HG03439 (cell line): ENCODE results near the gene CBL.
"Not testable (repeated sequence)": the region's sequence is repeated elsewhere in the genome, so short reads cannot be mapped to it uniquely, and the experiment has no call there.

Experiments used
- ATAC-seq: cut with Tn5 transposase; IDR thresholded peaks from one replicate; pipeline ENCODE4 v1.9.1; 2021; ENCODE audit warnings: mild to moderate bottlenecking, moderate library complexity; ENCODE audit not compliant: unreplicated experiment

Gene CBL

DNA sequence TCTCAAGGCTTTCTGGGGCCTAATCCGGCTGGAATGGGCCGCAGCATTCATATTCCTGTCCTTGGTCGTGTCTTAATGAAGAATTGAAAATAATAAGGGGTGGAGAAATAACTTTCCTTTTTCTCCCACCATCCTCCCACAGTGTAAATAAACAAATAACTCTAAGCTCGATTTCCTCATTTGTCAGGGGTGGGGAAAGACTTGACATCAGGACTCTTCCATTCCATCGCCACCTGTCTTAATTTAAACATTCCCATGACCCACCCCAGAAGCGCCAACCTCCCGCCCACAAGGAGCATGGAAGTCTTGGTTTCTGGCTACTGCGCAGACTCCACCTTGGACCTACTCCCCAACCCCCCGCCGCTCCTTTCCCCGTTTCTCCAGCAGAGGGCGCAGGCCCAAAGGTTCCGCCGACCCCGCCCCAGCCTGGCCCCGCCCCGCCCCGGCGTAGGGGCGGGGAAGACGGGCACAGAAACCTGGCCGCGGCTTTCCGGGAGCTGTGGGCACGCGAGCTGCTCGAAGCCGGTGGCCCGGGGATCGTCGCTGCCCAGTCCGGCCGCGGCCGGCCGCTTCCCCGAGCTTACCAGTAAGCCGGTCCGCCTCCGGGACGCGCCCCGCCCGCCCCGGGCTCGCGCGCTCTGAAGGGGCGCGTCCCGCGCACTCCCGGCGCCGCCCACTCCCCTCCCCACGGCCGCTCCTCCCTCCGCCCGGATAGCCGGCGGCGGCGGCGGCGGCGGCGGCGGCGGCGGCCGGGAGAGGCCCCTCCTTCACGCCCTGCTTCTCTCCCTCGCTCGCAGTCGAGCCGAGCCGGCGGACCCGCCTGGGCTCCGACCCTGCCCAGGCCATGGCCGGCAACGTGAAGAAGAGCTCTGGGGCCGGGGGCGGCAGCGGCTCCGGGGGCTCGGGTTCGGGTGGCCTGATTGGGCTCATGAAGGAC, at the start of gene CBL:
Gene CBL, plus strand, starts transcription at position 766 of the 937 bp plus-strand sequence. Its CDS starts 79 bp downstream, at position 845.
- peak; percentile 85 for ATAC-seq

DNA sequence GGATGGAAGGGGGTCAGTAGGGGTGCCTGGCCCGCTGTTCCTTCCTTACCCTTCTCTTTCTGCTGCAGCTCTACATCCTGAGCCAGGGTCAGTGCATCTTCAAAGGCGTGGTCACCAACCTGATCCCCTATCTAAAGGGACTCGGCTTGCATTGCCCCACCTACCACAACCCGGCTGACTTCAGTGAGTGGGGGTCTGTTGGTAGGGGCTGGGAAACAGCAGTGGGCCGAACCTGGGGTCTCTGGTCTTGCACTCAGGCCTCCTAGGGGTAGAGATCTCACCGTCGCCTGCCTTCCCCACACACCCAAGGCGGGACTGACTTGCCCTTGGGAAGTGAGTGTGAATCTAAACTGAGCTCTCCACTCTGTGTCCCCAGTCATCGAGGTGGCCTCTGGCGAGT, 49.6 kb upstream of the CBL start:
- ATAC-seq = no peak

DNA sequence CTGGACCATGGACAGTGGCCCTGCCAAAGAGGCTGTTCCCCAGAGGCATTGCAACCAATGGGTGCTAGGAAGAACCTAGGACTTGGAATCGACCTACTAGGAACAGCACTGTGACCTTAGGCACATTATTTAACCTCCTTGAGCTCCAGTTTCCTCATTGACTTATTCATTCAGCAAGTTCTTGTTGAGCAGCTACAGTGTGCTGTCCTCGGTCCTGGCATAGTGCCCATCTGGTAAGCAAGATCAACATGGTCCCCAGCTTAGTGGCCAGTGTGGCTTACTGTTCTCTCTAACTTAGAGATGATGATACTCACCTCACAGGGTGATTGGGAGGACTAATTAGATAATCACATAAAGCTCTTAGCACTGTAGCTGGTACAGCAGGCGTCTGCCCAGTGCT, 49.1 kb upstream of the CBL start:
- ATAC-seq = no peak

DNA sequence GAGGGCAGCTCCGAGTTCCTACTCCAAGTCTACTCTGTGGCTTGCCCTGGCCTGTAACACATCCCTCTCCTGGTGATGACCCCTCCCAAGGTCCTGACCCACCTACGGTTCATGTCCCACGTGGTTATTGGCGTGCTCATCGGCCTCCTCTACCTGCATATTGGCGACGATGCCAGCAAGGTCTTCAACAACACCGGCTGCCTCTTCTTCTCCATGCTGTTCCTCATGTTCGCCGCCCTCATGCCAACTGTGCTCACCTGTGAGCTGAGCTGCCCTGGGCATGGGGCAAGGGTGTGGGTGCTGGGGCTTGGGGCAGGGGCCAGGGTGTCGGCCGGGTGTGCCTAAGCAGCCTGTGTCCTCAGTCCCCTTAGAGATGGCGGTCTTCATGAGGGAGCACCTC, 47.7 kb upstream of the CBL start:
- ATAC-seq = no peak

DNA sequence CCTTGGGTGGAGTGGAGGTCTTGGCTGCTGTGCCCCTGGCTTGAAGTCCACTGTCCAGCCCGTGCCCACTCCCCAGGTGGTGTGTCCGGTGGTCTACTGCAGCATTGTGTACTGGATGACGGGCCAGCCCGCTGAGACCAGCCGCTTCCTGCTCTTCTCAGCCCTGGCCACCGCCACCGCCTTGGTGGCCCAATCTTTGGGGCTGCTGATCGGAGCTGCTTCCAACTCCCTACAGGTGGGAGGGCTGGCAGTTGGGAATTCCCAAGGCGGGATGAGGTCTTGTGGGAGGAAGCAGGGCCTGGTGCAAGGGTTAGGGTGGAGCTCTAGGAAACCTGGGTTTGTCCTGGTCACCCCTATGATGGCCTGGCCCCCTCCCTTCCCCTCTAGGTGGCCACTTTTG, 46.0 kb upstream of the CBL start:
- ATAC-seq = no peak

DNA sequence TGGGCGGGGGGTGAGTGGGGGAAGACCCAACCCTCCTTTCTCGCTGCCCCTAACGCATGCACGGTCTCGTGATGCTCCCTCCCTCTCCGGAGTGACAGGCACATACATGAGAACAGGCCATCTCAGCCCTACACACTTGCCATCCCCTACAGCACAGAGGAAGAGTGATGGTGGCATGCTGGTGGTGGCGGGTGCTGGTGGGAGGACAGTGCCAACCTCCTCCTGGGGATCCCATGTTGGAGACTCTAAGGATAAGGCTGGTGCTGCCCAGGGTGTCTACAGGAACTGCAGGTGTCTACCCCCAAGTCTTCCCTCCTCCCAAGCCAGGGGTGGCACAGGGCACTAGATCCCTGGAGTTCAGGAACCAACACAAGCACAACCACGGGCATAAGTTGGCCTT, 44.3 kb upstream of the CBL start:
- ATAC-seq = no peak

DNA sequence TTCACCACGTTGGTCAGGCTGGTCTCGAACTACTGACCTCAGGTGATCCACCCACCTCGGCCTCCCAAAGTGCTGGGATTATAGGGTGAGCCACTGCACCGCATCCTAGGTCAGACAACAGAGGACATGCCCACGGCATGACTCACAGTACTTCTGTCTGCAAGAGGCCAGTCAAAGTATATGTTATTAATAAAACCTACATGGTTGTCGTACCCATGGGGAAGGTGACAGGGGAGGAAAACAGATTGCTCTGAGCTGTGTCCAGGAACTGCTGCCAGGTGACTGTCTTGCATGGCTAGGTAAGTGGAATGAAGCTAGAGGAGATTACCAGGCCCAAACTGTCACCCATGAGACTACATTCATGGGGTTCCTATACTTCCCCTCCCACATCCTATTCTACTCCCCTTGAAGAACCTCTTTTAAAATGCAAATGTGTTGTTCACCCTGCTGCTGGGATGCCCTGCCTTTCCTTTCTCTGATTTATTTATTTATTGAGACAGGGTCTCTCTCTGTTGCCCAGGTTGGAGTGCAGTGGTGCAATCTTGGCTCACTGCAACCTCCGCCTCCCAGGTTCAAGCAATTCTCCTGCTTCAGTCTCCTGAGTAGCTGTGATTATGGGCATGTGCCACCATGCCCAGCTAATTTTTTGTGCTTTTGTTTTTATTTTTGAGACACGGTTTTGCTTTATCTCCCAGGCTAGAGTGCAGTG, 39.6 kb upstream of the CBL start:
- no peak for ATAC-seq

DNA sequence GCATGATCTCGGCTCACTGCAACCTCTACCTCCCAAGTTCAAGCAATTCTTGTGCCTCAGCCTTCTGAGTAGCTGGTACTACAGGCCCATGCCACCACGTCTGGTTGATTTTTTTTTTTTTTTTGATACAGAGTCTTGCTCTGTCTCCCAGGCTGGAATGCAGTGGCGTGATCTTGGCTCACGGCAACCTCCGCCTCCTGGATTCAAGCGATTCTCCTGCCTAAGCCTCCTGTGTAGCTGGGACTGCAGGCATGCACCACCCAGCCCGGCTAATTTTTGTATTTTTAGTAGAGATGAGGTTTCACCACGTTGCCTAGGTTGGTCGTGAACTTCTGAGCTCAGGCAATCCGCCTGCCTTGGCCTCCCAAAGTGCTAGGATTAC, 39.1 kb upstream of the CBL start:
- not testable (repeated sequence) for ATAC-seq

DNA sequence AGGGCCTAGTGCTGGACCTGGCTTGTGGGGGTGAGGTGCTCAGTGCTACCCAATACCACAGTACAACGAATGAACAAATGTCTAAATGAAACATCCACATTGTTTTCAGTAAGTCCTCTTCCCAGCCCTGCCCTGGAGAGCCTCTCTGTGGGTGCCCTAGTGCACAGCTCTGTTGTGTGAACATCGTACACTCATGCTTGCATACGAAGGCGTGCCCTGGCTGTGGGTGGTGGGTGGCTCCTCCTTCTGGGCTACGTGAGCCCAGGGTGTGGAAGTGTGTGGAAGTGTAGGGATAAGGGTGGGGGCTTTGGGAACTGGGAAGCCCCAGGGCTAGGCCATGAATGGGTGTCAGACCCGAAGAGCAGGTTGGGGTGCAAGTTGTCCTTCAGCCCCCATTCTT, 38.2 kb upstream of the CBL start:
- no peak for ATAC-seq

DNA sequence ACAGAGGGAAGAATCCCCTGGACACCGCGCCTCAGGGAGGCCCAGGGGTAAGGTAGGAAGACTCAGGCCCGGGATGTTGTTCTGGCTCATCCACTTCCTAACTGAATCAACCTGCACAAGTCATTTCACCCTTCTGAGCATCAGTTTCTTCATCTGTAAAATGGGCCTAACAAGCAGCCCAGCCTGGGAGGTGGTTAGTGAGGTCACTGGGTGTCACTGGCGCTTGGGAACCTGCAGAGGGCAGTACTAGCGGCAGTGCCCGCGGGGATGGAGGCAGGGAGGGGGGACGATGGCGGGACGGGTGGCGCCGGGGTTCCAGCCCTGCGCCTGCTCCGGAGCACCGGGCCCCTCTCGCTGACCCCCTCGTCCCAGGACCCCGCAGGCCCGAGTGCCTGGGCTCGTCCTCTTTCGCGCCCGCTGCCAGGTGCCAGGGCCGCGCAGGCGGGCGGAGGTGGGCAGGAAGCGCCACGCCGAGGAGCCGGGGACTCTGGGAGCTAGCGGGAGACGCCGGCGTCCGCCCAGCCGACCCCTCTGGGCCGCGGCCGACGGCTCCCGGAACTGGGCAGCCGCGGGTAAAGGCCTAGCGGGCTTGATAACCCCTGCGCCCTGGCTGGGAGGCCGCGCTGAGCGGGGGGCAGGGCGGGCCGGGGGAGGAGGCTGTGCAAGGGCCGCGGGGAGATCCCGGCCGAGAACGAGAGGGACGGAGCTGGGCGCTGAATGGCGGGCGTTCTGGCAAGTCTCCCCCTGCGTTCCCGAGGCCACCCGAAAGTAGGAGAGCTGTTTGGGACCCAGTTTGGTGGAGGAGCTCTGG, 37.5 kb upstream of the CBL start, which contains the start of gene NLRX1:
Gene NLRX1, plus strand, starts transcription at position 255 of the 811 bp plus-strand sequence. CDS start 2,679 bp downstream, outside the sequence.
- peak; percentile 83 for ATAC-seq

DNA sequence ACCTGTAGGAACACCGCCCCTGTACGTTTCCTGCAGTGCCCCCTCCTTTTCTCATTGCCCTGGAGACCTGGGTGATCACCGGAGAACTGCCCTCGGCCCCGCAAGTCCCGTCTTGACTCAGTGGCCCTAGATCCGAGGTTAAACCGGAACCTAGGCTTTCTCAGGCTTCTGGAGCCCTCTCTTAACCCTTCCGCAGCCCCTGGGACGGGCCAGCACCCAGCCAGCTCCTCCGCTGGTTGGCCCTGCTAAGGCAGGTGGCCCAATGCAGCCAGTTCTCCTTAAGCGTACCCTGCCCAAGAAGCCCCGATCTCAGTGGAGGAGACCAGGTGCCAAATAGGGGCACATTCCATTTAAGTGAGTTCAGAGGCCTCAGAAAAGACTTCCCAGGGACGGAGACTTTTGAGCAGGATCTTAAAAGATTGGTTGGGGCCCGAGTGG, 36.8 kb upstream of the CBL start:
- peak; percentile 17 for ATAC-seq

DNA sequence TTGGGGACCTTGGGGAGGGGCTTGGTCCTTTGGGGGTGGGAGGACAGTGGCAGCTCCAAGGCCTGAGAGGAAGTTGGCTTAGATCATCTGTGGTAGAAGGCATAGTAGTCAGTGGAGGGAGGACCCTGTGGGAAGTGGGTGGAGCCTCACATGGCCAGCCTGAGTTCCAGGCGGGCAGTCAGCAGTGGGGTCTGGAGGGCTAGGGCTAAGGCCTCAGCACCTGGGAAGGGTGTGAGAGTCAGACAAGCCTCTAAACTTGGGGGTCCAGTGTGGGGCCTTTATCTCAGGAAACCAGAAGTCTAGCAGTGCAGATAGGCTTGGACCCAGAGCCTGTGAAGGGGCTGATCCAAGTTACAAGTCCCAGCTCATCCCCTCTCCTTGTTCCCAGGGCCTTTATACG, 33.6 kb upstream of the CBL start:
- ATAC-seq = no peak

DNA sequence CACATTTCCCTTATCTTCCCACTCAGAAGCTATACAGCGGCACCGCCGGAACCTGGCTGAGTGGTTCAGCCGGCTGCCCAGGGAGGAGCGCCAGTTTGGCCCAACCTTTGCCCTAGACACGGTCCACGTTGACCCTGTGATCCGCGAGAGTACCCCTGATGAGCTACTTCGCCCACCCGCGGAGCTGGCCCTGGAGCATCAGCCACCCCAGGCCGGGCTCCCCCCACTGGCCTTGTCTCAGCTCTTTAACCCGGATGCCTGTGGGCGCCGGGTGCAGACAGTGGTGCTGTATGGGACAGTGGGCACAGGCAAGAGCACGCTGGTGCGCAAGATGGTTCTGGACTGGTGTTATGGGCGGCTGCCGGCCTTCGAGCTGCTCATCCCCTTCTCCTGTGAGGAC, 32.7 kb upstream of the CBL start:
- no peak for ATAC-seq

DNA sequence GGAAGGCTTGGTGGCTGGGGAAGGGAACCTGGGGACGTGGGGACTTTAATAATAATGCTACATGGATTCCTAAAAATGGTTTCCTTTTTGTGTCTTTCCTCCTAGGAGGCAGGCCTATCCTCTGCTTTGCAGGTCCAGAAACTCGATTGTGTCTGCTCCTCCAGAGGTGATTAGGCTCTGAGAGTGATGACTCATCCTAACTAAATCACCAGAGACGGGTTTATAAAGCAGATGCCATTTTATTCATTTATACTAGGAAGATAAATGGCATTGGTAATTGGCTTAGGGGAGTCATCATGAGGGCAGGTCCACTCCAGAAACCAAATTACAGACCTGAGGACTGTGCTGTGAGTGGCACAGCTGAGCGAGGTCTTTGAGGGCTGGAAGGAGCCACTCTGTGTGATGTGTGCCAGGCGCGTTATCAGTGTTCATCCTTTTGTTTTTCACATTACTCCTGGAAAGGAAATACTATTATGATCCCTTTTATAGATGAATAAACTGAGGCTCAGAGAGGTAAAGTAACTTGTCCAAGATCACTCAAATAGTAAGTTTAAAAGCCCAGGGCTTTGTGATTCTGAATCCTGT, 30.6 kb upstream of the CBL start:
- no peak for ATAC-seq

DNA sequence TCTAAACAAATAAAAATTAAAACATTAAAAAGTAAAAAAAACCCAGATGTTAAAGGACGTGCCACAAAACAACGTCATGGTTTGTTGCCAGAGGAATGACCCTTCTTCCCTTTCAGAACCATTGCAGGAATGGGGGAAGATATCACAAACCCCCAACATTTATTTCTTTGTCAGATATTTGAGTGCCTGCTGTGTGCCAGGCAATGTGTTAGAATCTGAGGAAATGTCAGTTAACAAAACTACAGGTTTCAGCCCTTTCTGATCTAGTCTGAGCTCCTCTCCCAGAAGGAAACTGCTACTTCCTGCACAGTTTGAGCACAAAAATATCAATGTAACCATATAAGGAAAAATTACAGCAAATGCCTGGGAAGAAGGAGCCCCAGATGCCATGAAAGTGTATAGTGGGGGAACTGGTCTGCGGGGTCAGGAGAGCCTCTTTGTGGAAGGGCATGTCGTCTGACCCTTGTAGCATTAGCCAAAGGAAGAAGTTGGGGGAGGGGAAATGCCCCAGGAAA, 27.9 kb upstream of the CBL start:
- no peak for ATAC-seq

DNA sequence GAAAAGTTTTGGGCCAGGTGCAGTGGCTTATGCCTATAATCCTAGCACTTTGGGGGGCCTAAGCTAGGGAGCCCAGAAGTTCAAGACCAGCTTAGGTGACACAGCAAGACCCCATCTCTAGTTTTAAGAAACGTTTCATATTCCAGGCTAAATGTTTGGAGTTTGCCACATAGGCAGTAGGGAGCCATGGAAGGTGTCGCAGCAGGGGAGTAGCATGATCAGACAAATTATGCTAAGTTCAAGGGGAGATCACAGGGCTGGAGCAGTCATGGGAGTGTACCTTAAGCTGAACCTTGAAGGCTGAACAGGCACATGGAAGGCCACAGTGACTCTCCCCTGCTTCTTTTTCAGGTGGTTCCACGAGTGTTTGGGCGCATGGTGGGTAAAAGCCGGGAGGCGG, 26.8 kb upstream of the CBL start:
- no peak for ATAC-seq

DNA sequence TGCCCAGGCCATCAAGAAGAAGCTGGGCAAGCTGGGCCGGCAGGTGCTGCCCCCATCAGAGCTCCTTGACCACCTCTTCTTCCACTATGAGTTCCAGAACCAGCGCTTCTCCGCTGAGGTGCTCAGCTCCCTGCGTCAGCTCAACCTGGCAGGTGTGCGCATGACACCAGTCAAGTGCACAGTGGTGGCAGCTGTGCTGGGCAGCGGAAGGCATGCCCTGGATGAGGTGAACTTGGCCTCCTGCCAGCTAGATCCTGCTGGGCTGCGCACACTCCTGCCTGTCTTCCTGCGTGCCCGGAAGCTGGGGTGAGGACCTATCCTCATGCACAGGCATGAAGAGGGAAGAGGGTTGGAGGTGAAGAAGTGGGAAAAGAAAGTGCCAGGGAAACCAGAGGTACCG, 26.2 kb upstream of the CBL start:
- ATAC-seq = no peak

DNA sequence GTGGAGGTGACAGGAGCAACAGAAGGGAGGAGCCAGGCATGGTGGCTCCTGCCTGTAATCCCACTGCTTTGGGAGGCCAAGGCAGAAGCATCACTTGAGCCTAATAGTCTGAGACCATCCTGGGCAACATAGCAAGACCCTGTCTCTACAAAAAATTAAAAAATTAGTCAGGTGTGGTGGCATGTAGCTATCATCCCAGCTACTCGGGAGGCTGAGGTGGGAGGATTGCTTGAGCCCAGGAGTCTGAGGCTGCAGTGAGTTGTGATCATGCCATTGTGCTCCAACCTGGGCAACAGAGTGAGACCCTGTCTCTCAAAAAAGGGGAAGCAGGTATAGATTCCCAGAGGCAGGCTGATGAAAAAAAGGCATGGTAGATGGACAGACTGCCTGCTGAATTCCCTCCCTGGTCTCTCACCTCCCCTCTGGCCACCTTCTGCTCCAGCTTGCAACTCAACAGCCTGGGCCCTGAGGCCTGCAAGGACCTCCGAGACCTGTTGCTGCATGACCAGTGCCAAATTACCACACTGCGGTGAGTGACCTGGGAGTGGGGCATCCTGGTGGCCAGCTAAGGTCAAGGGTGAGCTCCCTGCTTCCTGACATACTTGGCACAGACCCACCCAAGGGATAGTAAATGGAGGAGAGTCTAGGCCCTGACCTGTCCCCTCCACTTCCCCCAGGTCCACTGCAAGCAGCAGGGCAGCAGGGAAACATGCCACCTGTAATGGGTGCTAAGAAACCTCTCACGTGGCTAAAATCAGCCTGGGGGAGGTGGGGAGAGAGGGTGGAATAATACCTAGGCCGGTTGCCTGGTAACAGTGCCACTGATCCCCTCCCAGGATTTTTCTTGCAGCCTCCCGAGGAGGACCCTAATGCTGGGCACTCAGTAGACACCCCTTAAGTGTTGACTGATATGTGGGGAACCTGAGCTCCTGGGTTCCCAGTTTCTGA, 25.1 kb upstream of the CBL start:
- no peak for ATAC-seq

DNA sequence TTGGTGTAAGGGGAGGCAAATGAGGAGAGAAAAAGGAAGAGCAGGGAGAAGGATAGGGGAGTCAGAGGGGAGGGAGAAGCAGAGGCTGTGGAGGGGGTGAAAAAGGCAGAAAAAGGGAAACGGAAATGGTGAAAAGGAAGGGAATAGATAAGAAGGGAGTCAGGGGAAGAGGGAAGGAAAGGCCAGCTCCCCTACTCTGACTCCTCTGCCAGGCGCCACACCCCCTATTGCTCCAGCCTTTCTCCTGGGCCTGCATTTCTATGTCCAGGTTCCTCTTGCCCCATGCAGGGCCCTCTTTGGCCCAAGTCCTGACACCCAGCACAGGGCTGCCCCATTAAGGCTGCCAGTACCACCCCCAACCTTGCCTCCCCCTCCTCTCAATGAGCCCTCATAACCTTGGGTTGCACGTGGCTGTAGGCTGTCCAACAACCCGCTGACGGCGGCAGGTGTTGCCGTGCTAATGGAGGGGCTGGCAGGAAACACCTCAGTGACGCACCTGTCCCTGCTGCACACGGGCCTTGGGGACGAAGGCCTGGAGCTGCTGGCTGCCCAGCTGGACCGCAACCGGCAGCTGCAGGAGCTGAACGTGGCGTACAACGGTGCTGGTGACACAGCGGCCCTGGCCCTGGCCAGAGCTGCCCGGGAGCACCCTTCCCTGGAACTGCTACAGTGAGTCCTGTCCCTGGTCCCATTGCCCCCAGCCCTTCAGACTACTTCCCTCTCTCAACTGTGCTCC, 24.3 kb upstream of the CBL start:
- no peak for ATAC-seq
